CD4-positive, alpha-beta T cell treated with Interleukin-10 for 1 hour (primary cell): ENCODE measurements around the gene DENND2D.

ENCODE experiments used
- DNase-seq: peaks from one replicate; pipeline ENCODE4 v3.0.0-alpha.2; 2020

Gene DENND2D, protein sequence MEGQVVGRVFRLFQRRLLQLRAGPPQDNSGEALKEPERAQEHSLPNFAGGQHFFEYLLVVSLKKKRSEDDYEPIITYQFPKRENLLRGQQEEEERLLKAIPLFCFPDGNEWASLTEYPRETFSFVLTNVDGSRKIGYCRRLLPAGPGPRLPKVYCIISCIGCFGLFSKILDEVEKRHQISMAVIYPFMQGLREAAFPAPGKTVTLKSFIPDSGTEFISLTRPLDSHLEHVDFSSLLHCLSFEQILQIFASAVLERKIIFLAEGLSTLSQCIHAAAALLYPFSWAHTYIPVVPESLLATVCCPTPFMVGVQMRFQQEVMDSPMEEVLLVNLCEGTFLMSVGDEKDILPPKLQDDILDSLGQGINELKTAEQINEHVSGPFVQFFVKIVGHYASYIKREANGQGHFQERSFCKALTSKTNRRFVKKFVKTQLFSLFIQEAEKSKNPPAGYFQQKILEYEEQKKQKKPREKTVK

GRCh38 chr1:111199881-111200801 lies at the start of gene DENND2D:
Gene DENND2D (minus strand): TSS chr1:111200646. CDS start chr1:111200459, 187 bp downstream.
- DNase-seq: peak; percentile 59

DNA sequence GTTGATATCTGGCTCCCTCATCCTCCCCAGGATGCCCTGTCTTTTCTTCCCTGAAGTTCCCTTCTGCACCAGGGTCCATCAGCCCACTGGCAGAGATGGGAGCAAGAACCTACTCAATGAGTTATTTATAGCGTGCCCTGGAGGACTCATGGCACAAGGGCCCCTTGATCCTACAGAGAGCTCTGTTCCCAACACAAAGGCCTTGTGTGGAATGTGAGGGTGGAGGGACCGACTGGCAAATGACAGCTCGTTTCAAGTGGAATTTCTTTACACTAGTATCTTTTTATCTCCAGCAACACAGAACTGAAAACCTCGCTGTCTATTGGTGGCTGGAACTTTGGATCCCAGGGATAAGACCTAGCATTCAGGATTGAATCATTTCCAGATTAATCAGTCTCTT lies 49.5 kb upstream of the DENND2D start:
- no peak for DNase-seq

GRCh38 chr1:111247125-111247838 lies 46.8 kb upstream of the DENND2D start:
- DNase-seq: no peak

DNA sequence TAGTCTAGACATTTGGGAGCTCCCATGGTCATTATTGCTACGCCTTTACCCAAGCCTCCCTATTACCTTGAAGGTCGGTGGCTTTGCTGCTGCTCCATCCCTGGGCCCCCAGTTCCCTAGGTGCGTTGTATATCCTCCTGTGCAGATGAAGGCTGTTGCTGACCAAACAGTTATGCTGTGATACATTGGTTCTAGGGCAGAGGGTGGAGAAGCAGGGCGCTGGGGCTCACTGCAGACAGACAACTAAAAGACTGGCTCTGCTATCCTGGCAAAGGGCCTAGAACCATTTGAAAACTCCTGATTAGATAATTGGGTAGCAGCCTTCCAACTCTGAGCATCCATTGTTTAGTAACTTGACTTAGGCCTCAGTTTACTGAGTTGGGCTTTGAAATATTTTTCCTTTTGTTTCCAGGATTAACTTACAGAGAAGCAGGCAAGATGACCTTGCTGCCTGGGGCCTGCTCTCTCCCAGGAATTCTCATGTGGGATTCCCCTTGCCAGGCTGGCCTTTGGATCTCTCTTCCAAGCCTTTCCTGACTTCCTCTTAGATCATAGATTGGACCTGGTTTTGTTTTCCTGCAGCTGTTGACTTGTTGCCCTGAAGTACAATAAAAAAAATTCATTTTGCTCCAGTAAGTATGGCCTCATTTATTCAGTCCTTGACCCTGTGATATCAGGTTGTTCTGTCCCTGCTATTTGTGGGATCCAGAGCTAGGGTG lies 42.5 kb upstream of the DENND2D start:
- no peak for DNase-seq

DNA sequence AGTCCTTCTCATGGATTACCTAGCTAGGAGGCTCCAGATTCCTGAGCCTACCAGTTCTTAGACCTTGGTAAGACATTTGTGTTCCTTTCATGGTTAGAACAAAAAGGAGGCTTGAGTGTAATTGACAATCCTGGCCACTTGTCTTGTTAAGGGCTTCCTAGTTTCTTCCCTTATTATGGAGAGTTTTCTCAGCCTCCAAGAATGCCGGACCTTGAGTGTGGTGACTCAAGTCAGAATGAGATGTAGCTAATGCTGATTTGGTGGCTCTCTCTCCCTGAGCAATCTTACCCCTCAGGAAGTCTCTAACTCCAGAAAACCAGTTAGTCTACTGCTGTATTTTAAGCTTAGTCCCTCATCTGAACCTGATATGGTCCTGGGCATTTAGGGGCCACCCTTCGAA lies 41.4 kb upstream of the DENND2D start:
- DNase-seq: no peak

GRCh38 chr1:111238056-111238795 lies 37.8 kb upstream of the DENND2D start:
- no peak for DNase-seq

- no peak for DNase-seq
Measured at GRCh38 chr1:111236806-111237205, 36.4 kb upstream of the DENND2D start.

DNA sequence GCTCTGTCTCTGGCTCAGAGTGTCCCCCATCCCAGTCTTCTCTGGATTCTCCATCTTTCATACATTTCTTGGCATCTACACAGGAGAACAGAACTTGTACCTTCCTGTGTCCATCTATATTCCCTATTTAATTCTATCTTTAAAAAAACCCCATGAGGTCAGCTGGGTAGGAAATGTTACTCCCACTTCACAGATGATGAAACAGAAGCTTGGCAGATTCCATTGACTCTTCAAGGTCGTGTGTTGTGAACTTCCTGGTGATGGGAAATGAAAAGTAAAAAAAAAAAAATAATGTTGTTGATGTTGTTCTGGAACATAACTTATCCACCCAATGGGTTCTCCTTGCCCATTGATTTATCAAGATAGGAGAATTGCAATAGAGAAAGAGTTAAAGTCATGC lies 35.9 kb upstream of the DENND2D start:
- DNase-seq: no peak

DNA sequence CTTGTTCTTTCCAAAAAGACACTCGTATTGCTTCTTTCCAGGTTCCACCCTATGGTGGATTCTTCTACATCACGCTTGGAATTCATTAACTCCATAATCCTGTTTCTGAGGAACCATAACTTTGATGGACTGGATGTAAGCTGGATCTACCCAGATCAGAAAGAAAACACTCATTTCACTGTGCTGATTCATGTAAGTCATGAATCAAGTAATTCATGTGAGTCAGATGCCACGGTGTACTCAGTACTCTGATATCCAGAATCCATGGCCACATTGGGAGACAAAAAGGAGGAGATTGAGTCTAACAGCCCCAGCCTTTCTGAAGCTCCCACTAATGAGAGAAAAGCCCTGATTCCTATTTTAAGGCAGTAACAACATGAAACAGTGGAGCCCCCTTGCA lies 34.4 kb upstream of the DENND2D start:
- DNase-seq: no peak

GRCh38 chr1:111234258-111234657 lies 33.8 kb upstream of the DENND2D start:
- DNase-seq: no peak

DNA sequence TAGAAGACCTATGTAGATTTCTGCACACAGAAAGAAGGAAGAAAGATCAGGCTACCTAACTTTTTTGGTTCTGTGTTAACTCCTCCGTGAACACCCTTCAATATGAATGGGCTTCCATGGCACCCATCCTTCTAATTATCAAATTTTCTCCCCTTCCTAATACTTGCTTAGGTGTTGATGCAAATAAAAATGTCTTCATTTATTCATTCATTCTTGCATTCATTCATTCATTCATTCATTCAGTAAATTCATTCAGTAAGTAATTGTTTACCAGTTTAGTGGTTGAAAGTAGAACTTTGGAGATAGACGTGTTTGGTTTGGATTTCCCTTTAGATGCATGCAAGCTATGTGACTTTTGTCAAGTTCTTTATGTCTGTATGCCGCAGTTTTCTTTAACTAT lies 31.7 kb upstream of the DENND2D start:
- DNase-seq: no peak

DNA sequence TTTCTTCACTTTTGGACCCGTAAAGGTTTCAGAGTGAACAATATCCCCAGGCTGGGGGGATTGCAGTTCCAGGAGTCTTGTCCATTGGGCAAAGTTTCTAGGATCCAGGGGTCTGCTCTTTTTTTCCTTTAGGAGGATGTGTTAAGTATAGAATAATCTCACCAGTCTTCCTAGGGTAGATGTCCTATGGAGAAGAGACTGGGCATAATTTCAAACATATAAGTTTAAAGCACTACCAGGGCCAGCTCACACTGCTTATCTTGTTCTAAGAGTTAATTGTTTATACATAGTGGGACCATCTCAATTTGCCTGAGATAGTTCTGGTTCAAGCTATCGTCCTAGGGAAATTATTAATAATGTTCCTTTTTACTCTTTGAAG lies 28.3 kb upstream of the DENND2D start:
- DNase-seq: no peak

GRCh38 chr1:111227851-111228747 lies 27.7 kb upstream of the DENND2D start:
- DNase-seq: no peak

DNA sequence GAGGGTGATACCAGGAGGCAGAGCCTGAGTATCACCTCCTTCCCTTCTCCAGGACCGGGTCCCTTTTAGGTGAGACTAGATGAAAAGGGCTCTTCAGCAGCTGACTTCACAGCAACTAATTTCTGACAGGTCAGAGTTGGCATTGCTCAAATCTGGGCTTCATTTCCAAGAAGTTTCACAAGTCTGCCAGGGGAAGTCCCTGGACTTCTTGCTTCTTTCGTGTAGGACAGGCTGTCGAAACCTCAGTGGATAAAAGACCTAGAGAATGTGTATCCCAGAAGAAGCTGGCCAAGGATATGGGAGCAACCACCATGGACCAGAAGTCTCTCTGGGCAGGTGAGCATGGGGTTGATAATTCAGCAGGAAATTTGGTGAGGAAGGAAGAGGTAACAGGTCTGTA lies 27.0 kb upstream of the DENND2D start, which contains the start of gene CHI3L2:
Gene CHI3L2 (plus strand): TSS at position 280 of the 400 bp plus-strand sequence. CDS start 17 bp downstream, at position 297.
- no peak for DNase-seq

DNA sequence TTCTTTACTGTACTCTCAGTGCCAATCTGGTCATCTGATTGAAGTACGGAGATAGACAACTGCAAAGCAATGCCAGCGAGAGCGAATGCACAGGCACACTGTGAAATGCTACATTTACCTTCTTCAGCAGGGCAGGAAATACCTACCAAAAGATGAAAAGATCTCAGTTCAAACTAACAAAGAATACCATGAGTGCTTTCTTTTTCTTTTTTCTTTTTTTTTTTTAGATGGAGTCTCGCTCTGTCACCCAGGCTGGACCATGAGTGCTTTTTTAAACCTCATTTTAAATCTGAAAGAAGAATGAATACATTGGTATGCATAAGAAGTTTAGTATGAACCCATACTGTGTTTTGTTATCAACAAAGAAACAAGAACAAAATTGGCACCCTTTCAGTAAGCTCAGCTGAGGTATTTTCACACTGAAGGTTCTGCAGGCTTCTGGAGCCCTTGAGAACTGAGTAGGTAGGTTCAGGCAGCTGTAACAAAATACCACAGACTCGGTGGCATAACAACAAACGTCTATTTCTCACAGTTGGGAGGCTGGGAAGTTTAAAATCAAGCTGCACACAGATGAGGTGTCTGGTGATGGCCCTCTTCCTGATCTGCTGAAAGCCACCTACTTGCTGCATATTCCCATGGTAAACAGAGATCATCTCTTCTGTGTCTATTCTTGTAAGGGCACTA lies 25.4 kb upstream of the DENND2D start:
- DNase-seq: peak; percentile 50

- no peak for DNase-seq
Measured at GRCh38 chr1:111225091-111225490, 24.6 kb upstream of the DENND2D start.

DNA sequence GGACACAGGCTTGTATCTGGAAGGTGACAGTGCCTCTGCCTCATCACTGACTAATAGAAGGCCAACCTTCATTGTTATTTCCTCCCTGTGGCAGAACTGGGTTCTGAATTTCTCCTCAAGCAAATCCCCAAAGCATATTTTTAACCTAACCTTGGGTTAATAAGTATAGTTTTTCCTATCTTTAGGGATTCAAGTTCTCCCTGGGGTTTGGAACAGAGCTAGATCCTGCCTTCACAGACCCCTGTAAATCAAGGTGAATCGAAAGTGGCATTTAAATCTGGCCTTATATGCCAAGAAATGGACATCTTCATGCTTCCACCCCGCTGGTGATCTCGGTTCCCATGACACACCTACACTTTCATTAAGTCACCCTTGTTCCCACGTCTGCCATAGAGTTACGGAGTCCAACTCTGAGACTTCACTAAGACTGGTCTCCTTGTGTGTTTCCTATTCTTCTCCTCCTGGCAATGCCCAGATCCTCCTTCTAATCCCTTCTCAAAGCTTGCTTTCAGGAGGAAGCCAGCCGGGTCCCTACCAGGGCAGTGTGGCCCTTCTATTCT lies 22.8 kb upstream of the DENND2D start:
- no peak for DNase-seq

- peak; percentile 79 for DNase-seq
Measured at GRCh38 chr1:111222308-111223125, 22.1 kb upstream of the DENND2D start.
